GM21381 (cell line): ENCODE measurements around the gene B3GNT5.

Source experiments
- ATAC-seq: cut with Tn5 transposase; IDR thresholded peaks from one replicate; pipeline ENCODE4 v1.9.1; 2021; ENCODE audit warnings: mild to moderate bottlenecking, moderate library complexity; ENCODE audit not compliant: unreplicated experiment

B3GNT5 gene

GRCh38 chr3:183252973-183253527 lies at the start of gene B3GNT5:
B3GNT5 (plus strand) TSS chr3:183253253; CDS start chr3:183269799, 16,546 bp downstream.
- no peak for ATAC-seq

GRCh38 chr3:183203670-183204069 lies 49.4 kb upstream of the B3GNT5 start:
- no peak for ATAC-seq

GRCh38 chr3:183208260-183208659 lies 44.8 kb upstream of the B3GNT5 start:
- no peak for ATAC-seq

GRCh38 chr3:183208800-183209199 lies 44.3 kb upstream of the B3GNT5 start:
- no peak for ATAC-seq

- no peak for ATAC-seq
Observed at GRCh38 chr3:183210341-183210740, 42.7 kb upstream of the B3GNT5 start.

GRCh38 chr3:183210862-183211341 lies 42.2 kb upstream of the B3GNT5 start:
- no peak for ATAC-seq

- no peak for ATAC-seq
Observed at GRCh38 chr3:183211352-183211751, 41.7 kb upstream of the B3GNT5 start.

GRCh38 chr3:183212096-183212495 lies 41.0 kb upstream of the B3GNT5 start:
- no peak for ATAC-seq

- ATAC-seq, result no peak
Observed at GRCh38 chr3:183212565-183212964, 40.5 kb upstream of the B3GNT5 start.

- no peak for ATAC-seq
Observed at GRCh38 chr3:183213415-183214276, 39.4 kb upstream of the B3GNT5 start.

GRCh38 chr3:183214277-183214612 lies 38.8 kb upstream of the B3GNT5 start:
- no peak for ATAC-seq

- ATAC-seq, result no peak
Observed at GRCh38 chr3:183215591-183216202, 37.4 kb upstream of the B3GNT5 start.

GRCh38 chr3:183217548-183218332 lies 35.3 kb upstream of the B3GNT5 start:
- no peak for ATAC-seq

GRCh38 chr3:183218826-183219225 lies 34.2 kb upstream of the B3GNT5 start:
- ATAC-seq, result no peak

- ATAC-seq, result no peak
Observed at GRCh38 chr3:183220828-183221227, 32.2 kb upstream of the B3GNT5 start.

GRCh38 chr3:183222631-183223235 lies 30.3 kb upstream of the B3GNT5 start:
- no peak for ATAC-seq

GRCh38 chr3:183224180-183224970 lies 28.7 kb upstream of the B3GNT5 start:
- no peak for ATAC-seq

GRCh38 chr3:183226333-183226890 lies 26.6 kb upstream of the B3GNT5 start:
- ATAC-seq, result no peak

- no peak for ATAC-seq
Observed at GRCh38 chr3:183227586-183227985, 25.5 kb upstream of the B3GNT5 start.

- no peak for ATAC-seq
Observed at GRCh38 chr3:183229178-183229577, 23.9 kb upstream of the B3GNT5 start.
